CD4-positive, alpha-beta memory T cell (primary cell): ENCODE results near the gene LPP. TPM values are rescaled to one million over a fixed set of nuclear protein-coding genes. Genes with fewer than 3 reads are reported as not detected.
A peak's percentile ranks its signal among the peaks of the same experiment; 100 is the strongest.

Experiments used
- CTCF ChIA-PET: fragments of 350-600 bp; sonication (Branson Sonifier 250); formaldehyde crosslinking; loops from one replicate; lab custom pipeline; 2021; ENCODE audit warnings: inconsistent platforms; ENCODE audit not compliant: partially characterized antibody; lab: Charles Lee
- POLR2A ChIA-PET: fragments of 350-600 bp; sonication (Branson Sonifier 250); formaldehyde crosslinking; loops from one replicate; lab custom pipeline; 2021; ENCODE audit not compliant: partially characterized antibody; lab: Charles Lee
- DNase-seq, 5 donors: peaks; one replicate each; pipeline versions ENCODE4 v3.0.0 to v3.0.0-alpha.2; 2020 to 2022; ENCODE audit warnings: mixed read lengths in 1 of 5
- H3K27ac ChIP-seq: one replicate; pipeline ENCODE4 v1.7.0; 2013; ENCODE audit warnings: low read depth, low read length
- H3K27me3 ChIP-seq: 2 replicates; pipeline ENCODE4 v1.7.0; 2013; ENCODE audit warnings: mild to moderate bottlenecking, low read length, moderate library complexity; ENCODE audit not compliant: insufficient read depth
- H3K36me3 ChIP-seq: 2 replicates; pipeline ENCODE4 v1.7.0; 2013; ENCODE audit warnings: mild to moderate bottlenecking, low read length, moderate library complexity; ENCODE audit not compliant: insufficient read depth
- H3K4me1 ChIP-seq: 2 replicates; pipeline ENCODE4 v1.7.0; 2013; ENCODE audit warnings: mild to moderate bottlenecking, low read length, moderate library complexity; ENCODE audit not compliant: insufficient read depth
- H3K4me3 ChIP-seq, 2 donors: one replicate each; pipeline ENCODE4 v1.7.0; 2013; ENCODE audit warnings: low read length in 2 of 2, mild to moderate bottlenecking in 1 of 2
- H3K9me3 ChIP-seq, 2 donors: one replicate each; pipeline ENCODE4 v1.7.0; 2013; ENCODE audit warnings: low read length in 2 of 2, control low read depth in 1 of 2; ENCODE audit not compliant: control insufficient read depth in 1 of 2
- H3K27ac Mint-ChIP-seq, 7 donors: one replicate each; pipeline ENCODE4 v1.8.0; 2020 to 2021; ENCODE audit warnings: mixed read lengths in 7 of 7, mild to moderate bottlenecking in 6 of 7, inconsistent platforms in 3 of 7, moderate library complexity in 3 of 7
- H3K27me3 Mint-ChIP-seq, 2 donors: one replicate each; pipeline ENCODE4 v1.8.0; 2020 to 2021; ENCODE audit warnings: mixed read lengths in 2 of 2
- H3K36me3 Mint-ChIP-seq, 2 donors: one replicate each; pipeline ENCODE4 v1.8.0; 2020 to 2021; ENCODE audit warnings: mixed read lengths in 2 of 2, inconsistent platforms in 1 of 2, mild to moderate bottlenecking in 1 of 2
- H3K4me1 Mint-ChIP-seq, 4 donors: one replicate each; pipeline ENCODE4 v1.8.0; 2020 to 2021; ENCODE audit warnings: mixed read lengths in 4 of 4, mild to moderate bottlenecking in 1 of 4
- H3K4me3 Mint-ChIP-seq, 8 donors: one replicate each; pipeline ENCODE4 v1.8.0; 2020 to 2021; ENCODE audit warnings: mixed read lengths in 8 of 8, mild to moderate bottlenecking in 7 of 8, moderate library complexity in 6 of 8, inconsistent platforms in 3 of 8
- H3K9me3 Mint-ChIP-seq, 8 donors: one replicate each; pipeline ENCODE4 v1.8.0; 2020 to 2021; ENCODE audit warnings: mixed read lengths in 8 of 8, mild to moderate bottlenecking in 5 of 8, inconsistent platforms in 3 of 8, moderate library complexity in 1 of 8
- intact Hi-C: fragments of 100-400 bp; cut with micrococcal nuclease; formaldehyde crosslinking; loops from one replicate; pipeline ENCODE4 v1.15.1; 2023
- polyA plus RNA-seq, 2 donors: library from polyadenylated mRNA; unstranded; fragments of 300-500 nt; fragmentation: Illumina TruSeq; gene quantifications; one replicate each; pipeline ENCODE4 v1.2.3, GENCODE V29; 2021
- total RNA-seq, 2 experiments: library from RNA; stranded (reverse); gene quantifications; one replicate each; pipeline ENCODE4 v1.2.3, GENCODE V29; 2021

LPP gene
- total and polyA plus RNA-seq, 4 experiments from 2014 or later: 10.4 to 27.2 (median 24.7) TPM

DNA sequence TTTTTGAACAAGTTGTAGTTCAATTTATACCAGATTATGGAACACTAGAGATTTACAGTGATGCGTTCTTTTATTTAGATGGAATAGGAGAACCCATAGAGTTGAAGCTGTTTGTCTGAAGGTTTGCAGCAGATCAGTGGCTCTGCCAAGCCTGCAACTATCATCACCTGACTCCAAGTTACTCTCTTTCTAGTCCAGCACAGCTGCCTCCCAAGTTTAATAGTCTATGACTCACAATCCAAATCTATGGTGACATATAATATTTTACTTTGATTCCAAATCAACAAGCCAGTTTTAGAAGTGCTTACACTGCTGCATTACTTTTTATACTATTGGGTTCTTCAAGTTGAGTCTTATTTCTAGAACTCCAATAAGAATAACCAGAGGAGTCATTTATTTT is 400.4 kb downstream of the LPP start:
- peaks cover 20% of the 10 kb centered on the region for H3K4me1 ChIP-seq
- CTCF ChIA-PET: interaction anchor here (1.9 kb wide), 1 partner anchor 816 kb away, joined by 4 read pairs; no protein-coding TSS in a partner anchor
- no peak overlapping the region for H3K4me3 ChIP-seq
- Mint-ChIP-seq H3K4me3 (no peak overlapping the region), H3K4me1 (peaks cover 0 to 29% (median 21%) of the 10 kb centered on the region in 4 donors), H3K27me3 (no peaks in the 10 kb centered on the region), H3K9me3 (no peaks in the 10 kb centered on the region), H3K27ac (no peak overlapping the region), H3K36me3 (peaks cover 0 to 1% of the 10 kb centered on the region in 2 donors)
- intact Hi-C loops: loop anchor here (10.0 kb wide), 1 partner anchor 90 kb away; no protein-coding TSS in a partner anchor
- H3K9me3 ChIP-seq: no peaks in the 10 kb centered on the region
- no peak for DNase-seq
- H3K27ac ChIP-seq: no peak overlapping the region
- POLR2A ChIA-PET: no interaction called here
- no peaks in the 10 kb centered on the region for H3K27me3 ChIP-seq
- H3K36me3 ChIP-seq: no peaks in the 10 kb centered on the region

DNA sequence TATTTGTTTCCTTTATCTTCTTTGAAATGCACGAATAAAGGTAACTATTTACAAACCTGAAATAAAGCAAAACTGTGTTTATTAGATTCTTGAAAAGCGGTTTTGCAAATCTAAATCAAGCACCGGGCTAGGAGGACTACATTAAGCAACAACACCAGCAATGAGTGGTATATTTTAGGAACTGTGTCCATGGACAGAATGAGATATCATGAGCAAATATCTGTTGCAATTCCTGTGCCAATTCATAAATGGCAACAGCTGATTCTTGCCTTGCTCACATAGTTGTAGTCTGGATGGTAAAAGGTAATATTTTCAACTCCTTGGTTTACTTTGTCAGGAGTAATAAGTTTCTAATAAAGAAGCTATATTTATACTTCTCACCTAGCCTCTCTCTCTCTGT is 403.3 kb downstream of the LPP start:
- ChIA-PET CTCF (no interaction called here), POLR2A (no interaction called here)
- Mint-ChIP-seq H3K27ac (no peak overlapping the region), H3K36me3 (peaks cover 1 to 13% of the 10 kb centered on the region in 2 donors), H3K4me1 (peaks cover 0 to 26% (median 21%) of the 10 kb centered on the region in 4 donors), H3K27me3 (no peaks in the 10 kb centered on the region), H3K4me3 (no peak overlapping the region), H3K9me3 (no peaks in the 10 kb centered on the region)
- Histone ChIP-seq H3K36me3 (no peaks in the 10 kb centered on the region), H3K4me1 (peaks cover 20% of the 10 kb centered on the region), H3K4me3 (no peak overlapping the region), H3K9me3 (no peaks in the 10 kb centered on the region), H3K27ac (no peak overlapping the region), H3K27me3 (no peaks in the 10 kb centered on the region)
- intact Hi-C loops: loop anchor here (10.0 kb wide), 1 partner anchor 88 kb away; no protein-coding TSS in a partner anchor
- DNase-seq: no peak

DNA sequence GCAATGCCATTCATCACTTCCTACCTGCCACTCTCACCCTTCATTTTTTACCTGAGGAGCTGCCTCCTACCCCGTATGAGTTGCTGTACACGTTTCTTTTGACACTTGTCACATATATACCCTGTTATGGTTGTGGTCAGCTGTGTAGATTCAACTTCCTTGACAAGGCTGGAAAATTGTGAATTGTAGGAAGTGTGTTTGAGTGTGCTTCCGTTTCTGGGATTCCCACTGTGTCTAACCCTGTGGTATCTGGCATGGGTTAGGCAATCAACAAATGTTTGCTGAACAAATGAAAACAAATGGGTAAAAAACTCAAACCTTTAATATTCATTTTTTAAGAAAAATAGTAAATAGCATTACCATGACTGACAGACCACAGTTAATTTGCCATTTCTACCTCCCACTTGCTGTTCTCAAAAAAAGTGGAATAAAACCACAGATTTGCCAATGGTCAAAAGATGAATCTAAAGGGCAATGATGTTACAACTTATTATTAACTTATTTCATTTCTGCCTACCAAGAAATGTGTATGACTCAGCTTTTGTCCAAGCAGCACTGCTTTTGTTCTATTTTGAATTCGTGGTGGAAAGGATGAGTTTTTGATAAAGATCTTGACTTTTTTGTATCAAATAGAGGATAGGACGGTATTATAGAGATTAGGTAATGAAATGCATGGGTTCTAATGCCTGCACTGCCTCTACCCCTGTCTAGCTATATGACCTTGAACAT is 404.6 kb downstream of the LPP start:
- ChIA-PET POLR2A (no interaction called here), CTCF (interaction anchor here (1.1 kb wide), 1 partner anchor 19 kb away, joined by 3 read pairs; no protein-coding TSS in a partner anchor)
- no peak overlapping the region for H3K4me3 Mint-ChIP-seq
- H3K36me3 Mint-ChIP-seq: peaks cover 1 to 13% of the 10 kb centered on the region in 2 donors
- H3K27ac Mint-ChIP-seq: peak overlapping the region in 1 of 7 donors; percentile 37
- Histone ChIP-seq H3K9me3 (no peaks in the 10 kb centered on the region), H3K4me1 (peaks cover 12% of the 10 kb centered on the region), H3K4me3 (no peak overlapping the region), H3K36me3 (no peaks in the 10 kb centered on the region), H3K27me3 (no peaks in the 10 kb centered on the region), H3K27ac (no peak overlapping the region)
- no peak for DNase-seq
- no peaks in the 10 kb centered on the region for H3K9me3 Mint-ChIP-seq
- peaks cover 0 to 13% (median 11%) of the 10 kb centered on the region in 4 donors for H3K4me1 Mint-ChIP-seq
- no peaks in the 10 kb centered on the region for H3K27me3 Mint-ChIP-seq
- intact Hi-C loops: loop anchor here (10.0 kb wide), 1 partner anchor 86 kb away; no protein-coding TSS in a partner anchor

GRCh38 chr3:188559072-188559429 is 405.1 kb downstream of the LPP start:
- Histone ChIP-seq H3K9me3 (no peaks in the 10 kb centered on the region), H3K27me3 (no peaks in the 10 kb centered on the region), H3K4me3 (no peak overlapping the region), H3K36me3 (no peaks in the 10 kb centered on the region), H3K4me1 (peaks cover 6% of the 10 kb centered on the region), H3K27ac (no peak overlapping the region)
- Mint-ChIP-seq H3K4me3 (no peak overlapping the region), H3K4me1 (peaks cover 0 to 9% (median 7%) of the 10 kb centered on the region in 4 donors), H3K27ac (no peak overlapping the region), H3K27me3 (no peaks in the 10 kb centered on the region), H3K9me3 (no peaks in the 10 kb centered on the region), H3K36me3 (peaks cover 1 to 13% of the 10 kb centered on the region in 2 donors)
- intact Hi-C loops: loop anchor here (10.0 kb wide), 1 partner anchor 86 kb away; no protein-coding TSS in a partner anchor
- no peak for DNase-seq
- POLR2A ChIA-PET: no interaction called here
- CTCF ChIA-PET: interaction anchor here (1.1 kb wide), 1 partner anchor 20 kb away, joined by 3 read pairs; no protein-coding TSS in a partner anchor

DNA sequence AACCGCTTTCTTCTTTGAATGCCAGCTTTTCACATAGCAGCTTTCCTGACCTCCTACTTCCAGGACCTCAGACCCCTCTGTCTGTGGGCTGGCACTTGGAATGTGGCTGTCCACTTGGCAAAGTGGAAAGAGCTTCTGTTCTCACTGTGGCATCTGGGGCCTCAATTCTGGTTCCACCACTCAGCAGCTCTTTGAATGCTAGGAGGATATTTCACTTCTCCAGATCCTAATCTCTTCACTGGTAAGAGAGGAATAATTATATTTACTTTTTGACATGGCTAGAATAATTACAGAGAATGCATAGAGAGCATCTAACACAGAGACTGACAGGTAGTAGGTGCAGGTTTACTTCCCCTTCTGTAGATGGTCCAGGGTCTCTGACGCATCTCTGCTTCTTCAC is 405.9 kb downstream of the LPP start:
- CTCF ChIA-PET: no interaction called here
- H3K4me3 Mint-ChIP-seq: no peak overlapping the region
- intact Hi-C loops: loop anchor here (10.0 kb wide), 1 partner anchor 85 kb away; no protein-coding TSS in a partner anchor
- H3K4me1 Mint-ChIP-seq: peaks cover 0 to 9% (median 6%) of the 10 kb centered on the region in 4 donors
- H3K27me3 ChIP-seq: no peaks in the 10 kb centered on the region
- no peaks in the 10 kb centered on the region for H3K4me1 ChIP-seq
- peaks cover 1 to 13% of the 10 kb centered on the region in 2 donors for H3K36me3 Mint-ChIP-seq
- POLR2A ChIA-PET: no interaction called here
- H3K27me3 Mint-ChIP-seq: no peaks in the 10 kb centered on the region
- no peak for DNase-seq
- H3K9me3 ChIP-seq: no peaks in the 10 kb centered on the region
- H3K4me3 ChIP-seq: no peak overlapping the region
- no peaks in the 10 kb centered on the region for H3K9me3 Mint-ChIP-seq
- H3K36me3 ChIP-seq: no peaks in the 10 kb centered on the region
- no peak overlapping the region for H3K27ac ChIP-seq
- no peak overlapping the region for H3K27ac Mint-ChIP-seq

- H3K36me3 Mint-ChIP-seq: peaks cover under 1 to 13% of the 10 kb centered on the region in 2 donors
- Histone ChIP-seq H3K4me3 (no peak overlapping the region), H3K27me3 (no peaks in the 10 kb centered on the region), H3K36me3 (no peaks in the 10 kb centered on the region), H3K27ac (no peak overlapping the region), H3K9me3 (no peaks in the 10 kb centered on the region), H3K4me1 (no peaks in the 10 kb centered on the region)
- H3K4me1 Mint-ChIP-seq: peaks cover 0 to 9% (median 6%) of the 10 kb centered on the region in 4 donors
- no peak overlapping the region for H3K4me3 Mint-ChIP-seq
- ChIA-PET POLR2A (no interaction called here), CTCF (interaction anchor here (0.9 kb wide), 1 partner anchor 822 kb away, joined by 4 read pairs; no protein-coding TSS in a partner anchor)
- no peaks in the 10 kb centered on the region for H3K27me3 Mint-ChIP-seq
- no peak overlapping the region for H3K27ac Mint-ChIP-seq
- H3K9me3 Mint-ChIP-seq: no peaks in the 10 kb centered on the region
- intact Hi-C loops: no loop called here
- no peak for DNase-seq
Observed at GRCh38 chr3:188562144-188562543, 408.2 kb downstream of the LPP start.

GRCh38 chr3:188567478-188568195 is 413.7 kb downstream of the LPP start:
- no peaks in the 10 kb centered on the region for H3K27me3 ChIP-seq
- no peaks in the 10 kb centered on the region for H3K36me3 Mint-ChIP-seq
- DNase-seq: no peak
- no peak overlapping the region for H3K4me3 ChIP-seq
- H3K27ac ChIP-seq: no peak overlapping the region
- H3K9me3 Mint-ChIP-seq: no peaks in the 10 kb centered on the region
- H3K36me3 ChIP-seq: no peaks in the 10 kb centered on the region
- H3K9me3 ChIP-seq: no peaks in the 10 kb centered on the region
- peaks cover 0 to 3% (median under 1%) of the 10 kb centered on the region in 4 donors for H3K4me1 Mint-ChIP-seq
- no peaks in the 10 kb centered on the region for H3K27me3 Mint-ChIP-seq
- CTCF ChIA-PET: no interaction called here
- H3K4me1 ChIP-seq: no peaks in the 10 kb centered on the region
- POLR2A ChIA-PET: no interaction called here
- H3K4me3 Mint-ChIP-seq: no peak overlapping the region
- no peak overlapping the region for H3K27ac Mint-ChIP-seq
- intact Hi-C loops: no loop called here
